K562 (cell line): ENCODE results near the gene FAM110D. TPM values are rescaled to one million over a fixed set of nuclear protein-coding genes. Genes with fewer than 3 reads are reported as not detected.
A peak's percentile ranks its signal among the peaks of the same experiment; 100 is the strongest.

Experiments
- CCNT2 ChIP-seq: IDR thresholded peaks from 2 replicates; pipeline ENCODE4 v1.6.1; 2011; ENCODE audit warnings: borderline replicate concordance, low read depth, mild to moderate bottlenecking, moderate library complexity, mixed read lengths, low read length; ENCODE audit not compliant: insufficient read length; ENCODE audit errors: extremely low read depth
- CREB5 ChIP-seq: fragments of 250-450 bp; sonication (Bioruptor Pico); IDR thresholded peaks from 2 replicates; pipeline ENCODE4 v1.5.0; 2020; ENCODE audit warnings: mild to moderate bottlenecking
- CTBP1 ChIP-seq: fragments of 450-650 bp; IDR thresholded peaks from 2 replicates; pipeline ENCODE4 v1.6.1; 2016; ENCODE audit warnings: borderline replicate concordance
- CXXC5 ChIP-seq: fragments of 250-450 bp; sonication (Bioruptor Pico); IDR thresholded peaks from 2 replicates; pipeline ENCODE4 v1.8.0; 2022; ENCODE audit warnings: inconsistent platforms, mild to moderate bottlenecking, moderate library complexity
- DACH1 ChIP-seq: fragments of 450-650 bp; IDR thresholded peaks from 2 replicates; pipeline ENCODE4 v1.6.1; 2018; ENCODE audit not compliant: partially characterized antibody
- FOXP4 ChIP-seq: sonication (generic); formaldehyde crosslinking; IDR thresholded peaks from 2 replicates; pipeline ENCODE4 v1.8.0; 2022; ENCODE audit warnings: mild to moderate bottlenecking, missing genetic modification reagents, borderline replicate concordance
- KLF13 ChIP-seq: fragments of 450-650 bp; IDR thresholded peaks from 2 replicates; pipeline ENCODE4 v1.6.1; 2016; ENCODE audit warnings: missing genetic modification characterization, low read depth, mild to moderate bottlenecking, missing compliant biosample characterization, moderate library complexity, borderline replicate concordance
- MEF2D ChIP-seq: conservative IDR thresholded peaks from 2 replicates; pipeline ENCODE4 v1.6.1; 2016; ENCODE audit warnings: low read depth, missing genetic modification characterization, missing compliant biosample characterization
- OTX1 ChIP-seq: fragments of 450-650 bp; formaldehyde crosslinking; IDR thresholded peaks from 2 replicates; pipeline ENCODE4 v1.4.0; 2022; ENCODE audit warnings: mild to moderate bottlenecking
- PHF8 ChIP-seq: fragments of 200-600 bp; sonication (generic); IDR thresholded peaks from 2 replicates; pipeline ENCODE4 v1.6.1; 2012; ENCODE audit warnings: mixed run types, mild to moderate bottlenecking, inconsistent platforms, low read length, moderate library complexity, borderline replicate concordance
- RAD21 ChIP-seq, 2 experiments: fragments of 250-450 bp in 1 of 2; fragments of 450-650 bp in 1 of 2; sonication (Bioruptor Pico) in 1 of 2; formaldehyde crosslinking in 1 of 2; IDR thresholded peaks in 1 of 2; conservative IDR thresholded peaks in 1 of 2; 2 replicates each; pipeline versions ENCODE4 v1.4.0 to v1.8.0; 2020 to 2022; ENCODE audit warnings: mild to moderate bottlenecking in 2 of 2, moderate library complexity in 1 of 2
- SP1 ChIP-seq: sonication (generic); formaldehyde crosslinking; IDR thresholded peaks from 2 replicates; pipeline ENCODE4 v1.8.1; 2022; ENCODE audit warnings: mild to moderate bottlenecking, missing genetic modification reagents
- ZBTB43 ChIP-seq: sonication (generic); formaldehyde crosslinking; IDR thresholded peaks from 2 replicates; pipeline ENCODE4 v1.8.0; 2023; ENCODE audit warnings: mild to moderate bottlenecking, missing genetic modification reagents
- ZEB2 ChIP-seq: fragments of 450-650 bp; IDR thresholded peaks from 2 replicates; pipeline ENCODE4 v1.6.1; 2016
- ZKSCAN1 ChIP-seq: fragments of 150-350 bp; IDR thresholded peaks from 2 replicates; pipeline ENCODE4 v1.6.1; 2016; ENCODE audit warnings: low read depth, low read length
- ZNF140 ChIP-seq: fragments of 250-450 bp; sonication (Bioruptor Pico); IDR thresholded peaks from 2 replicates; pipeline ENCODE4 v1.8.0; 2021; ENCODE audit warnings: moderate library complexity, mild to moderate bottlenecking, inconsistent platforms
- polyA plus RNA-seq, 8 experiments: library from polyadenylated mRNA; depleted of rRNA in 4 of 8; stranded (reverse) in 5 of 8; unstranded in 3 of 8; fragments of >200 nt; fragmentation: Nextera tagmentation in 2 of 8; fragmentation: Illumina TruSeq in 1 of 8; extraction: Ambion mirVana in 2 of 8; extraction: Trizol in 1 of 8; gene quantifications; 2 replicates each; pipeline versions ENCODE4 v1.2.1 to v1.2.3, GENCODE V29; 2011 to 2014; ENCODE audit warnings: inconsistent platforms in 1 of 8, missing spikeins in 1 of 8
- total RNA-seq, 7 experiments: library from RNA; depleted of rRNA in 6 of 7; stranded (reverse); fragments of >200 nt in 6 of 7; fragmentation: Illumina TruSeq in 2 of 7; extraction: Trizol in 2 of 7; gene quantifications; 2 replicates each; pipeline versions ENCODE4 v1.2.1 to v1.2.3, GENCODE V29; 2011 to 2021; ENCODE audit warnings: low replicate concordance in 1 of 7
- TF ChIP-seq, protein P1 (sequence below): conservative IDR thresholded peaks from 2 replicates; pipeline ENCODE4 v1.6.1; 2011; ENCODE audit warnings: low read depth, mild to moderate bottlenecking, low read length; ENCODE audit not compliant: control insufficient read depth
- TF ChIP-seq, protein P2 (sequence below): sonication (generic); formaldehyde crosslinking; IDR thresholded peaks from 2 replicates; pipeline ENCODE4 v1.8.1; 2023; ENCODE audit warnings: mild to moderate bottlenecking, missing genetic modification reagents

FAM110D gene
- total and polyA plus RNA-seq, 9 of the 15 experiments (the other 6 are each of a cell fraction or from before 2014, with no cell fraction given) = 0.04 to 1.1 (median 0.33) TPM

- peak; percentile 73; the same call in 1 of the 2 replicates for TF ChIP-seq PHF8
- peak; percentile 49; the same call in 1 of the 2 replicates for TF ChIP-seq SP1 (CRISPR knock-in tag)
- 0 out of 2 replicates have a peak, but pooled peaks have one; percentile 34 for TF ChIP-seq ZKSCAN1
- TF ChIP-seq ZEB2 = peak; percentile 69; the same call in 1 of the 2 replicates
- TF ChIP-seq CREB5 = no peak
- TF ChIP-seq CTBP1 = peak; percentile 83
- peak; percentile 35; the same call in 1 of the 2 replicates for TF ChIP-seq KLF13
- no peak for TF ChIP-seq CXXC5 (CRISPR knock-in tag)
- TF ChIP-seq DACH1 = no peak
- TF ChIP-seq CCNT2 = peak; percentile 33
- TF ChIP-seq, protein P1, sequence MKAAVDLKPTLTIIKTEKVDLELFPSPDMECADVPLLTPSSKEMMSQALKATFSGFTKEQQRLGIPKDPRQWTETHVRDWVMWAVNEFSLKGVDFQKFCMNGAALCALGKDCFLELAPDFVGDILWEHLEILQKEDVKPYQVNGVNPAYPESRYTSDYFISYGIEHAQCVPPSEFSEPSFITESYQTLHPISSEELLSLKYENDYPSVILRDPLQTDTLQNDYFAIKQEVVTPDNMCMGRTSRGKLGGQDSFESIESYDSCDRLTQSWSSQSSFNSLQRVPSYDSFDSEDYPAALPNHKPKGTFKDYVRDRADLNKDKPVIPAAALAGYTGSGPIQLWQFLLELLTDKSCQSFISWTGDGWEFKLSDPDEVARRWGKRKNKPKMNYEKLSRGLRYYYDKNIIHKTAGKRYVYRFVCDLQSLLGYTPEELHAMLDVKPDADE = peak; percentile 48; the same call in 1 of the 2 replicates
- TF ChIP-seq OTX1 (CRISPR knock-in tag) = no peak
- peak; percentile 14; the same call in 1 of the 2 replicates for TF ChIP-seq ZBTB43 (CRISPR knock-in tag)
- no peak for TF ChIP-seq MEF2D (tag)
- TF ChIP-seq ZNF140 (CRISPR knock-in tag) = no peak
- peak in 1 of 2 experiments; percentile 37; a peak in 3 of 4 replicates for TF ChIP-seq RAD21 (CRISPR knock-in tag; conservative IDR thresholded peaks at IDR 0.05 in 1 of 2, IDR thresholded peaks at IDR 0.05 in 1 of 2)
- TF ChIP-seq, protein P2, sequence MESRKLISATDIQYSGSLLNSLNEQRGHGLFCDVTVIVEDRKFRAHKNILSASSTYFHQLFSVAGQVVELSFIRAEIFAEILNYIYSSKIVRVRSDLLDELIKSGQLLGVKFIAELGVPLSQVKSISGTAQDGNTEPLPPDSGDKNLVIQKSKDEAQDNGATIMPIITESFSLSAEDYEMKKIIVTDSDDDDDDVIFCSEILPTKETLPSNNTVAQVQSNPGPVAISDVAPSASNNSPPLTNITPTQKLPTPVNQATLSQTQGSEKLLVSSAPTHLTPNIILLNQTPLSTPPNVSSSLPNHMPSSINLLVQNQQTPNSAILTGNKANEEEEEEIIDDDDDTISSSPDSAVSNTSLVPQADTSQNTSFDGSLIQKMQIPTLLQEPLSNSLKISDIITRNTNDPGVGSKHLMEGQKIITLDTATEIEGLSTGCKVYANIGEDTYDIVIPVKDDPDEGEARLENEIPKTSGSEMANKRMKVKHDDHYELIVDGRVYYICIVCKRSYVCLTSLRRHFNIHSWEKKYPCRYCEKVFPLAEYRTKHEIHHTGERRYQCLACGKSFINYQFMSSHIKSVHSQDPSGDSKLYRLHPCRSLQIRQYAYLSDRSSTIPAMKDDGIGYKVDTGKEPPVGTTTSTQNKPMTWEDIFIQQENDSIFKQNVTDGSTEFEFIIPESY (CRISPR knock-in tag) = peak; percentile 26; the same call in 1 of the 2 replicates
- 0 out of 2 replicates have a peak, but pooled peaks have one; percentile 28 for TF ChIP-seq FOXP4 (CRISPR knock-in tag)
These were observed 47.9 kb upstream of the FAM110D start (continued) for GRCh38 chr1:26110731-26111529.
